SK-N-SH (cell line): Measurements from ENCODE around the gene PPP2R3C. TPM values are rescaled to one million over a fixed set of nuclear protein-coding genes. Genes with fewer than 3 reads are reported as not detected.

Source experiments
- CTCF ChIA-PET: fragments of 300-600, 350-600 bp; formaldehyde crosslinking; extraction: SDS; loops from one replicate; lab custom pipeline; 2021; lab: Yijun Ruan, JAX
- POLR2A ChIA-PET: fragments of 350-600 bp; sonication (Branson Sonifier 250); formaldehyde crosslinking; extraction: SDS; loops from one replicate; lab custom pipeline; 2020; ENCODE audit warnings: antibody characterized with exemption, inconsistent platforms; lab: Yijun Ruan, JAX
- DNase-seq: peaks from one replicate; pipeline ENCODE4 v3.0.0; 2012
- H2AFZ ChIP-seq: fragments of 200-600 bp; sonication (generic); 2 replicates; pipeline ENCODE4 v1.8.1; 2016; ENCODE audit warnings: antibody characterized with exemption, mild to moderate bottlenecking, low read depth
- H3F3A ChIP-seq: fragments of 200-600 bp; sonication (generic); replicated peaks from 2 replicates; pipeline ENCODE3; 2016; ENCODE audit warnings: antibody characterized with exemption, mild to moderate bottlenecking; ENCODE audit not compliant: insufficient read depth
- H3K27ac ChIP-seq, 2 experiments: fragments of 200-500 bp in 1 of 2; fragments of 200-600 bp in 1 of 2; sonication (Bioruptor generic) in 1 of 2; sonication (generic), shearing (Covaris generic) in 1 of 2; 2 replicates each; pipeline versions ENCODE4 v1.5.1 to v1.6.1; 2014 to 2016; ENCODE audit warnings: low read depth in 2 of 2, inconsistent platforms in 1 of 2, low read length in 1 of 2, mild to moderate bottlenecking in 1 of 2, mixed read lengths in 1 of 2
- H3K27me3 ChIP-seq: fragments of 200-600 bp; sonication (generic), shearing (Covaris generic); 2 replicates; pipeline ENCODE4 v1.6.1; 2016; ENCODE audit warnings: mixed run types; ENCODE audit not compliant: insufficient read depth
- H3K36me3 ChIP-seq, 2 experiments: fragments of 200-500 bp in 1 of 2; fragments of 200-600 bp in 1 of 2; sonication (Bioruptor generic) in 1 of 2; sonication (generic) in 1 of 2; replicated peaks in 1 of 2; 2 replicates each; pipeline versions ENCODE3 to v1.5.1; 2014 to 2016; ENCODE audit warnings: low read length in 1 of 2, mild to moderate bottlenecking in 1 of 2; ENCODE audit not compliant: insufficient read depth in 2 of 2, control insufficient read depth in 1 of 2
- H3K4me1 ChIP-seq, 2 experiments: fragments of 200-500 bp in 1 of 2; fragments of 200-600 bp in 1 of 2; sonication (Bioruptor generic) in 1 of 2; sonication (generic), shearing (Covaris generic) in 1 of 2; 2 replicates each; pipeline versions ENCODE4 v1.5.1 to v1.6.1; 2014 to 2016; ENCODE audit warnings: low read depth in 1 of 2, low read length in 1 of 2, mixed run types in 1 of 2; ENCODE audit not compliant: insufficient read depth in 2 of 2, control insufficient read depth in 1 of 2
- H3K4me2 ChIP-seq: fragments of 200-600 bp; sonication (generic), shearing (Covaris generic); 2 replicates; pipeline ENCODE4 v1.6.1; 2017; ENCODE audit warnings: mixed run types
- H3K4me3 ChIP-seq, 2 experiments: fragments of 200-500 bp in 1 of 2; fragments of 200-600 bp in 1 of 2; sonication (Bioruptor generic) in 1 of 2; sonication (generic), shearing (Covaris generic) in 1 of 2; 2 replicates each; pipeline versions ENCODE4 v1.5.1 to v1.8.1; 2014 to 2016; ENCODE audit warnings: low read depth in 2 of 2, inconsistent platforms in 1 of 2, low read length in 1 of 2, mild to moderate bottlenecking in 1 of 2, mixed read lengths in 1 of 2, moderate library complexity in 1 of 2
- H3K79me2 ChIP-seq: fragments of 200-600 bp; sonication (generic); 2 replicates; pipeline ENCODE4 v1.8.1; 2017; ENCODE audit warnings: mild to moderate bottlenecking; ENCODE audit not compliant: insufficient read depth
- H3K9ac ChIP-seq: fragments of 200-600 bp; sonication (generic); 2 replicates; pipeline ENCODE4 v1.6.1; 2017; ENCODE audit warnings: mixed run types
- H3K9me2 ChIP-seq: fragments of 200-600 bp; sonication (generic); 2 replicates; pipeline ENCODE4 v1.6.1; 2017; ENCODE audit warnings: mixed run types
- H3K9me3 ChIP-seq: fragments of 200-600 bp; sonication (generic); 2 replicates; pipeline ENCODE4 v1.6.1; 2017; ENCODE audit warnings: mixed run types, mild to moderate bottlenecking, moderate library complexity
- H4K20me1 ChIP-seq: fragments of 200-600 bp; sonication (generic); 2 replicates; pipeline ENCODE4 v1.6.1; 2017; ENCODE audit warnings: mild to moderate bottlenecking, mixed run types; ENCODE audit not compliant: insufficient read depth
- CHD2 ChIP-seq: fragments of 150-350 bp; IDR thresholded peaks from 2 replicates; pipeline ENCODE4 v1.6.1; 2018; ENCODE audit warnings: low read length; ENCODE audit not compliant: partially characterized antibody
- EP300 ChIP-seq, 2 experiments: IDR thresholded peaks; 2 replicates each; pipeline versions ENCODE4 v1.4.0 to v1.6.1; 2012; ENCODE audit warnings: borderline replicate concordance in 1 of 2, low read depth in 1 of 2, low read length in 1 of 2
- EZH2phosphoT487 ChIP-seq: fragments of 200-600 bp; sonication (generic); IDR thresholded peaks from 2 replicates; pipeline ENCODE4 v1.6.1; 2017; ENCODE audit warnings: low read depth, mixed run types, mild to moderate bottlenecking, antibody characterized with exemption, moderate library complexity, borderline replicate concordance
- FOXJ3 ChIP-seq: sonication (generic); formaldehyde crosslinking; IDR thresholded peaks from 2 replicates; pipeline ENCODE4 v1.5.1; 2020; ENCODE audit warnings: mild to moderate bottlenecking, missing genetic modification reagents
- FOXM1 ChIP-seq: IDR thresholded peaks from 2 replicates; pipeline ENCODE4 v1.4.0; 2012; ENCODE audit warnings: low read depth, mild to moderate bottlenecking
- GABPA ChIP-seq: IDR thresholded peaks from 2 replicates; pipeline ENCODE4 v1.4.0; 2012; ENCODE audit warnings: low read depth, mild to moderate bottlenecking
- GATA2 ChIP-seq: sonication (generic); formaldehyde crosslinking; IDR thresholded peaks from 2 replicates; pipeline ENCODE4 v1.5.0; 2020; ENCODE audit warnings: mild to moderate bottlenecking, missing genetic modification reagents
- IRF3 ChIP-seq: fragments of 150-350 bp; IDR thresholded peaks from 2 replicates; pipeline ENCODE4 v1.6.1; 2016; ENCODE audit warnings: mild to moderate bottlenecking, low read depth, low read length
- PBX3 ChIP-seq: IDR thresholded peaks from 2 replicates; pipeline ENCODE4; 2012
- POLR2AphosphoS5 ChIP-seq: IDR thresholded peaks from 2 replicates; pipeline ENCODE4 v1.6.1; 2012; ENCODE audit warnings: low read depth, low read length
- RAD21 ChIP-seq: IDR thresholded peaks from 2 replicates; pipeline ENCODE4 v1.6.1; 2012; ENCODE audit warnings: mild to moderate bottlenecking, low read length
- RCOR1 ChIP-seq: fragments of 150-350 bp; IDR thresholded peaks from 2 replicates; pipeline ENCODE4 v1.6.1; 2017; ENCODE audit warnings: antibody characterized with exemption, low read length
- REST ChIP-seq: IDR thresholded peaks from 2 replicates; pipeline ENCODE4 v1.6.1; 2012; ENCODE audit warnings: mild to moderate bottlenecking, low read depth, low read length, moderate library complexity
- SIN3A ChIP-seq: IDR thresholded peaks from 2 replicates; pipeline ENCODE4 v1.6.1; 2012; ENCODE audit warnings: low read depth, mild to moderate bottlenecking, low read length, moderate library complexity, borderline replicate concordance
- TCF12 ChIP-seq: IDR thresholded peaks from 2 replicates; pipeline ENCODE4 v1.4.0; 2012
- TEAD4 ChIP-seq: IDR thresholded peaks from 2 replicates; pipeline ENCODE4 v1.4.0; 2012; ENCODE audit warnings: mild to moderate bottlenecking, borderline replicate concordance; ENCODE audit not compliant: insufficient read depth
- USF1 ChIP-seq: IDR thresholded peaks from 2 replicates; pipeline ENCODE4 v1.4.0; 2012; ENCODE audit warnings: low read depth, borderline replicate concordance
- USF2 ChIP-seq: fragments of 150-350 bp; IDR thresholded peaks from 2 replicates; pipeline ENCODE4 v1.6.1; 2017; ENCODE audit warnings: antibody characterized with exemption, low read length, low read depth, borderline replicate concordance
- WGBS: methylation state at CpG from one replicate; pipeline ENCODE4 v1.1.6; 2017; ENCODE audit warnings: low lambda C conversion rate; 5-methylcytosine and 5-hydroxymethylcytosine counted together
- polyA plus RNA-seq, 3 experiments: library from polyadenylated mRNA; depleted of rRNA; stranded (reverse); fragments of >200 nt; gene quantifications; 2 replicates each; pipeline ENCODE4 v1.2.3, GENCODE V29; 2012

PPP2R3C gene
- polyA plus RNA-seq, 1 of the 3 experiments (the other 2 are of a cell fraction): 6.2 TPM

GRCh38 chr14:35078082-35078481, 43.7 kb downstream of the PPP2R3C start:
- no peak for TF ChIP-seq USF1
- no peak for TF ChIP-seq TEAD4
- no peak for TF ChIP-seq RCOR1
- TF ChIP-seq PBX3: no peak
- no peak for TF ChIP-seq GATA2 (CRISPR knock-in tag)
- no peak for TF ChIP-seq FOXJ3 (CRISPR knock-in tag)
- TF ChIP-seq POLR2AphosphoS5: no peak
- TF ChIP-seq REST: no peak
- TF ChIP-seq RAD21: no peak
- TF ChIP-seq EP300 (IDR thresholded peaks at IDR 0.05; ENCODE audit: borderline replicate concordance in 1 of 2, low read depth in 1 of 2, low read length in 1 of 2): no peak
- TF ChIP-seq, all 33 proteins: peak for 0
- ChIA-PET POLR2A (no interaction called here), CTCF (interaction anchor here (1.4 kb wide), 1 partner anchor 9 kb away, joined by 5 read pairs; no protein-coding TSS in a partner anchor)
- Histone ChIP-seq H3K4me2 (no peak overlapping the region), H3K9ac (no peak overlapping the region), H3K9me2 (no peaks in the 10 kb centered on the region), H3K27me3 (no peaks in the 10 kb centered on the region), H4K20me1 (no peaks in the 10 kb centered on the region), H2AFZ (no peak overlapping the region), H3K9me3 (no peaks in the 10 kb centered on the region), H3K79me2 (peaks cover 7% of the 10 kb centered on the region; the same call in 1 of the 2 replicates), H3K27ac (no peak overlapping the region), H3K4me3 (no peak overlapping the region), H3K36me3 (peaks cover 35 to 53% of the 10 kb centered on the region in 2 experiments), H3K4me1 (no peaks in the 10 kb centered on the region), H3F3A (peaks cover 14% of the 10 kb centered on the region)
- WGBS: 91% methylated on average over 2 of the region's 2 CpGs
- DNase-seq: no peak

- peaks cover 6 to 28% of the 10 kb centered on the region in 2 experiments for H3K36me3 ChIP-seq
- no peaks in the 10 kb centered on the region for H3K27me3 ChIP-seq
- H3K4me1 ChIP-seq: no peaks in the 10 kb centered on the region
- H4K20me1 ChIP-seq: no peaks in the 10 kb centered on the region
- H3K4me2 ChIP-seq: no peak overlapping the region
- H3K27ac ChIP-seq: no peak overlapping the region
- H3K9me3 ChIP-seq: no peaks in the 10 kb centered on the region
- no peak for DNase-seq
- peaks cover 10% of the 10 kb centered on the region; the same call in 1 of the 2 replicates for H3K79me2 ChIP-seq
- H3K4me3 ChIP-seq: no peak overlapping the region
- H3K9ac ChIP-seq: no peak overlapping the region
- no peak overlapping the region for H2AFZ ChIP-seq
- ChIA-PET CTCF (interaction anchor here (1.2 kb wide), 1 partner anchor 16 kb away, joined by 3 read pairs; no protein-coding TSS in a partner anchor), POLR2A (no interaction called here)
- no peaks in the 10 kb centered on the region for H3F3A ChIP-seq
- no peaks in the 10 kb centered on the region for H3K9me2 ChIP-seq
- WGBS: 92% methylated on average over 1 of the region's 1 CpG
- TF ChIP-seq TCF12 (no peak), GATA2 (CRISPR knock-in tag) (no peak), CHD2 (no peak), EP300 (IDR thresholded peaks at IDR 0.05; ENCODE audit: borderline replicate concordance in 1 of 2, low read depth in 1 of 2, low read length in 1 of 2) (no peak), SIN3A (no peak), IRF3 (no peak), USF2 (no peak), GABPA (no peak), USF1 (no peak), RCOR1 (no peak), EZH2phosphoT487 (no peak), FOXM1 (no peak), POLR2AphosphoS5 (no peak)
Observed at GRCh38 chr14:35073486-35073885, 48.3 kb downstream of the PPP2R3C start.
